Measurements from ENCODE around the gene SORCS3. TPM values are rescaled to one million over a fixed set of nuclear protein-coding genes. Genes with fewer than 3 reads are reported as not detected.

SORCS3 gene
- total and polyA plus RNA-seq, 9 of the 15 experiments (the other 6 are each of a cell fraction or from before 2014, with no cell fraction given), result not detected

DNA sequence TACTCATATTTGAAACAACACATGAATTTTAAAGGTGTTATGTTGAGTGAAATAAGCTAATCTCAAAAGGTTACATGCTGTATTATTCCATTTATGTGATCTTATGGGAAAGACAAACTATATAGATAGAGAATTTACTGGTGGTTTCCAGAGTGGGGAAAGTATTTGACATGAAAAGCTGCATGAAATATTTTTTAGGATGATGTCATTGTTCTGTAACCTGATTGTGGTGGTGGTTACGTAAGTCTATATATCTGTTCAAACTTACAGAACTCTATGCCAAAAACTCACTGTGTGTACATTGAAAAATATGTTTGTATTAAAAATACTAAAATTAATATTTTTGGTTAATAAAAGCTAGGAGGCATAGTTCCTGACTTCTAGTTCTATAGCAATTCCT is 453.0 kb downstream of the SORCS3 start:
- H3K27ac ChIP-seq (ENCODE audit: extremely low read depth, low read depth, low read length), result no peak overlapping the region
- no peaks in the 10 kb centered on the region for H3K27me3 ChIP-seq (ENCODE audit: control insufficient read depth in 2 of 2, insufficient read depth in 2 of 2, low read length in 2 of 2)
- no peak overlapping the region for H3K9ac ChIP-seq (ENCODE audit: insufficient read depth in 1 of 2, low read depth in 2 of 2, low read length in 2 of 2)
- no peak overlapping the region for H2AFZ ChIP-seq (ENCODE audit: low read depth, low read length)
- H3K4me2 ChIP-seq (ENCODE audit: insufficient read depth, low read length), result no peak overlapping the region
- H3K79me2 ChIP-seq (ENCODE audit: control insufficient read depth, insufficient read depth, low read length), result no peaks in the 10 kb centered on the region
- in situ Hi-C loops (cut with MboI), result no loop called here
- TF ChIP-seq SIRT6 (IDR thresholded peaks at IDR 0.05; ENCODE audit: low read depth, low read length) (no peak), MEF2A (IDR thresholded peaks at IDR 0.05; ENCODE audit: control insufficient read depth, low read depth, low read length) (no peak), SP2 (IDR thresholded peaks at IDR 0.05; ENCODE audit: extremely low read depth, low read depth, low read length, poor library complexity, severe bottlenecking) (no peak), ZFP1 (CRISPR knock-in tag; IDR thresholded peaks at IDR 0.05) (no peak), ASH1L (IDR thresholded peaks at IDR 0.05; ENCODE audit: borderline replicate concordance, low read depth, partially characterized antibody) (no peak), BCL6 (CRISPR knock-in tag; IDR thresholded peaks at IDR 0.05) (no peak), ZFP30 (CRISPR knock-in tag; IDR thresholded peaks at IDR 0.05; ENCODE audit: borderline replicate concordance) (no peak), GATAD2A (IDR thresholded peaks at IDR 0.05) (no peak), CBX5 (IDR thresholded peaks at IDR 0.05; ENCODE audit: borderline replicate concordance, low read depth) (no peak), CHD1 (IDR thresholded peaks at IDR 0.05; ENCODE audit: low read length) (no peak), ZFX (CRISPR knock-in tag; IDR thresholded peaks at IDR 0.05) (no peak), SAFB2 (IDR thresholded peaks at IDR 0.05; ENCODE audit: borderline replicate concordance, low read depth, low read length, severe bottlenecking) (no peak), NR3C1 (CRISPR knock-in tag; IDR thresholded peaks at IDR 0.05) (no peak), GTF2F1 (IDR thresholded peaks at IDR 0.05; ENCODE audit: low read depth, low read length) (no peak), CEBPB (tag; IDR thresholded peaks at IDR 0.05) (no peak)
- TF ChIP-seq, protein P1, sequence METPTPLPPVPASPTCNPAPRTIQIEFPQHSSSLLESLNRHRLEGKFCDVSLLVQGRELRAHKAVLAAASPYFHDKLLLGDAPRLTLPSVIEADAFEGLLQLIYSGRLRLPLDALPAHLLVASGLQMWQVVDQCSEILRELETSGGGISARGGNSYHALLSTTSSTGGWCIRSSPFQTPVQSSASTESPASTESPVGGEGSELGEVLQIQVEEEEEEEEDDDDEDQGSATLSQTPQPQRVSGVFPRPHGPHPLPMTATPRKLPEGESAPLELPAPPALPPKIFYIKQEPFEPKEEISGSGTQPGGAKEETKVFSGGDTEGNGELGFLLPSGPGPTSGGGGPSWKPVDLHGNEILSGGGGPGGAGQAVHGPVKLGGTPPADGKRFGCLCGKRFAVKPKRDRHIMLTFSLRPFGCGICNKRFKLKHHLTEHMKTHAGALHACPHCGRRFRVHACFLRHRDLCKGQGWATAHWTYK (CRISPR knock-in tag; IDR thresholded peaks at IDR 0.05), result no peak
- TF ChIP-seq, protein P2, sequence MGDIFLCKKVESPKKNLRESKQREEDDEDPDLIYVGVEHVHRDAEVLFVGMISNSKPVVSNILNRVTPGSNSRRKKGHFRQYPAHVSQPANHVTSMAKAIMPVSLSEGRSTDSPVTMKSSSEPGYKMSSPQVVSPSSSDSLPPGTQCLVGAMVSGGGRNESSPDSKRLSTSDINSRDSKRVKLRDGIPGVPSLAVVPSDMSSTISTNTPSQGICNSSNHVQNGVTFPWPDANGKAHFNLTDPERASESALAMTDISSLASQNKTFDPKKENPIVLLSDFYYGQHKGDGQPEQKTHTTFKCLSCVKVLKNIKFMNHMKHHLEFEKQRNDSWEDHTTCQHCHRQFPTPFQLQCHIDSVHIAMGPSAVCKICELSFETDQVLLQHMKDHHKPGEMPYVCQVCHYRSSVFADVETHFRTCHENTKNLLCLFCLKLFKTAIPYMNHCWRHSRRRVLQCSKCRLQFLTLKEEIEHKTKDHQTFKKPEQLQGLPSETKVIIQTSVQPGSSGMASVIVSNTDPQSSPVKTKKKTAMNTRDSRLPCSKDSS (IDR thresholded peaks at IDR 0.05; ENCODE audit: low read depth, partially characterized antibody), result no peak
- TF ChIP-seq, protein P3, sequence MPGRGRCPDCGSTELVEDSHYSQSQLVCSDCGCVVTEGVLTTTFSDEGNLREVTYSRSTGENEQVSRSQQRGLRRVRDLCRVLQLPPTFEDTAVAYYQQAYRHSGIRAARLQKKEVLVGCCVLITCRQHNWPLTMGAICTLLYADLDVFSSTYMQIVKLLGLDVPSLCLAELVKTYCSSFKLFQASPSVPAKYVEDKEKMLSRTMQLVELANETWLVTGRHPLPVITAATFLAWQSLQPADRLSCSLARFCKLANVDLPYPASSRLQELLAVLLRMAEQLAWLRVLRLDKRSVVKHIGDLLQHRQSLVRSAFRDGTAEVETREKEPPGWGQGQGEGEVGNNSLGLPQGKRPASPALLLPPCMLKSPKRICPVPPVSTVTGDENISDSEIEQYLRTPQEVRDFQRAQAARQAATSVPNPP (IDR thresholded peaks at IDR 0.05; ENCODE audit: borderline replicate concordance, insufficient read depth, insufficient read length), result no peak
- no peaks in the 10 kb centered on the region for H3K4me1 ChIP-seq (replicated peaks in 1 of 2; ENCODE audit: control insufficient read depth in 2 of 2, insufficient read depth in 2 of 2, low read length in 2 of 2)
- no peaks in the 10 kb centered on the region for H3K36me3 ChIP-seq (ENCODE audit: control insufficient read depth, insufficient read depth, low read length)
- CTCF ChIA-PET (ENCODE audit: low intra/inter-chr PET ratio), result no interaction called here
- no peaks in the 10 kb centered on the region for H3K9me1 ChIP-seq (ENCODE audit: control insufficient read depth, insufficient read depth, low read length)
- no peaks in the 10 kb centered on the region for H4K20me1 ChIP-seq (replicated peaks; ENCODE audit: control insufficient read depth, insufficient read depth, low read length)
- ATAC-seq (no peak), DNase-seq (ENCODE audit: extremely low read depth in 1 of 4, low spot score in 3 of 4) (no peak), FAIRE-seq (no peak)
- intact Hi-C loops (cut with micrococcal nuclease), result no loop called here
- no peak overlapping the region for H3K4me3 ChIP-seq
- no TSS peak for BruUV-seq (replicated peaks)
- H3K9me3 ChIP-seq (replicated peaks; ENCODE audit: control insufficient read depth, insufficient read depth, low read depth, low read length), result no peaks in the 10 kb centered on the region
- WGBS (ENCODE audit: insufficient coverage, low coverage, missing lambda C conversion rate), result 0% methylated on average over 1 of the region's 1 CpG
- POLR2A ChIA-PET, result no interaction called here

All from K562 (cell line).